ENCODE data around the gene MAG. TPM values are rescaled to one million over a fixed set of nuclear protein-coding genes. Genes with fewer than 3 reads are reported as not detected.

MAG gene
- total RNA-seq, 2 donors from 2014 or later: not detected

- Histone ChIP-seq H3K9me3 (no peaks in the 10 kb centered on the region), H3K4me1 (peaks cover 0 to 15% of the 10 kb centered on the region in 2 donors), H3K27ac (no peak overlapping the region), H3K27me3 (no peaks in the 10 kb centered on the region), H3K4me3 (no peak overlapping the region), H3K36me3 (no peaks in the 10 kb centered on the region)
- peak; percentile 48 for DNase-seq (ENCODE audit: low spot score)
- TF ChIP-seq, protein P1, sequence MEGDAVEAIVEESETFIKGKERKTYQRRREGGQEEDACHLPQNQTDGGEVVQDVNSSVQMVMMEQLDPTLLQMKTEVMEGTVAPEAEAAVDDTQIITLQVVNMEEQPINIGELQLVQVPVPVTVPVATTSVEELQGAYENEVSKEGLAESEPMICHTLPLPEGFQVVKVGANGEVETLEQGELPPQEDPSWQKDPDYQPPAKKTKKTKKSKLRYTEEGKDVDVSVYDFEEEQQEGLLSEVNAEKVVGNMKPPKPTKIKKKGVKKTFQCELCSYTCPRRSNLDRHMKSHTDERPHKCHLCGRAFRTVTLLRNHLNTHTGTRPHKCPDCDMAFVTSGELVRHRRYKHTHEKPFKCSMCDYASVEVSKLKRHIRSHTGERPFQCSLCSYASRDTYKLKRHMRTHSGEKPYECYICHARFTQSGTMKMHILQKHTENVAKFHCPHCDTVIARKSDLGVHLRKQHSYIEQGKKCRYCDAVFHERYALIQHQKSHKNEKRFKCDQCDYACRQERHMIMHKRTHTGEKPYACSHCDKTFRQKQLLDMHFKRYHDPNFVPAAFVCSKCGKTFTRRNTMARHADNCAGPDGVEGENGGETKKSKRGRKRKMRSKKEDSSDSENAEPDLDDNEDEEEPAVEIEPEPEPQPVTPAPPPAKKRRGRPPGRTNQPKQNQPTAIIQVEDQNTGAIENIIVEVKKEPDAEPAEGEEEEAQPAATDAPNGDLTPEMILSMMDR (IDR thresholded peaks at IDR 0.05): no peak
Observed at GRCh38 chr19:35257113-35257461, 34.9 kb upstream of the MAG start.

DNA sequence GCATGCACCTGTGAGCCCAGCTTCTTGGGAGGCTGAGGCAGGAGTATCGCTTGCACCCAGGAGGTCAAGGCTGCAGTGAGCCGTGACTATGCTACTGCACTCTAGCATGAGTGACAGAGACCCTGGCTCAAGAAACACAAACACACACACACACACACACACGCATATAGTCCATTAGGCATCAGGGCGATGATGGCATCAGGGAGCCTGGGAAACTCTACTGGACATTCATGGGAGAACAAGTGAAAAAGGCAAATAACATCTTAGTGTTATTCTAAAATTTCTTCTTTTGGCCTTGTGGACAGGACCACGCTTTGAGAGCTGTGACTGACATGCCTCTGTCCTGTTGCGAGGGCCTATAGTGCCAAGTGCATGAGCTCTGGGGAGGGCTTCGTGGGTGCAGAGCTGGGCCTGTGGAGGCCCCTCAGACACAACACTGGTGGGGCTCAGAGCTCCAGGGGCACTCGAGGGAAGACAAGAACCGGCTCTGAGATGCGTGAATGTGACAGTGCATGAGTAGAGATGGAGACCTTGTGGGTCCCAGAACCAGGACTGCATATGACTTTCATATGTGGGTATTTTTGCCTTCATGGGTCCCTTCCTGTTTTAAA, 31.2 kb upstream of the MAG start:
- TF ChIP-seq, protein P1 (IDR thresholded peaks at IDR 0.05): no peak
- Histone ChIP-seq H3K9me3 (no peaks in the 10 kb centered on the region), H3K36me3 (no peaks in the 10 kb centered on the region), H3K27me3 (no peaks in the 10 kb centered on the region), H3K27ac (no peak overlapping the region), H3K4me3 (no peak overlapping the region), H3K4me1 (peaks cover 0 to 25% of the 10 kb centered on the region in 2 donors)
- DNase-seq (ENCODE audit: low spot score): peak; percentile 42

DNA sequence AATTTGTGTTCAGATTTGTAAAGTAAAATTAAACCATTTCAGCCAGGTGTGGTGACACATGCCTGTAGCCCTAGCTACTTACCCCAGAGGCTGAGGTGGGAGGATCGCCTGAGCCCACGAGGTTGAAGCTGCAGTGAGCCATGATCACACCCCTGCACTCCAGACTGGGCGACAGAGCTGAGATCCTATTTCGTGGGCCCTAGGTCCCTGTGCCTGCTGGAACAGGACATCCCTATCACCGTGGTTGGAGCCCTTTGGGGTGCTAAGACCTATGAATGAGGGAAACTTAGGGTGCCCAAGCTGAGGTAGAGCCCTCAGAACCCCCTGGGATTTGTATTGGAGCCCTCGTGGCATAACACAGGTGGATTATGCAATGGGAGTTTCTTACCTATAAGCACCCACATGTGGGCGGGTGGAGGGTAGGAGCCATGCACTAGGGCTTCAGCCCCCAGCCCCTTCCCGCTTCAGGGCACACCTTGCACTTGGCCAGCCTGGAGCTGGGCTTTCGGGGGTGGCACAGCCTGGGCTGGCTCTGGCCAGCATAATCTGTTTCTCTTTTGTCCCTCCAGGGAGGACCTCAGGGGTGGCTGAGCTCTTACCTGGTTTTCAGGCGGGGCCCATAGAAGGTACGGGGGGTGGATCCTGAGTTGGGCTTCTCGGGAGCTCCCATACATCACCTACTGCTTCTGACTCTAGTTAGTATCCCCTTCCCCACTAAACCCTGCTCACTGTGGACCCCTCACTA, 30.4 kb upstream of the MAG start:
- Histone ChIP-seq H3K36me3 (no peaks in the 10 kb centered on the region), H3K4me1 (peaks cover 0 to 33% of the 10 kb centered on the region in 2 donors), H3K9me3 (no peaks in the 10 kb centered on the region), H3K27me3 (no peaks in the 10 kb centered on the region), H3K27ac (no peak overlapping the region), H3K4me3 (no peak overlapping the region)
- DNase-seq (ENCODE audit: low spot score): peak; percentile 50
- TF ChIP-seq, protein P1 (IDR thresholded peaks at IDR 0.05): no peak

GRCh38 chr19:35262101-35262761, 29.7 kb upstream of the MAG start:
- Histone ChIP-seq H3K36me3 (no peaks in the 10 kb centered on the region), H3K4me1 (peaks cover 0 to 40% of the 10 kb centered on the region in 2 donors), H3K27ac (no peak overlapping the region), H3K9me3 (no peaks in the 10 kb centered on the region), H3K27me3 (no peaks in the 10 kb centered on the region), H3K4me3 (no peak overlapping the region)
- DNase-seq (ENCODE audit: low spot score): peak; percentile 50
- TF ChIP-seq, protein P1 (IDR thresholded peaks at IDR 0.05): no peak

DNA sequence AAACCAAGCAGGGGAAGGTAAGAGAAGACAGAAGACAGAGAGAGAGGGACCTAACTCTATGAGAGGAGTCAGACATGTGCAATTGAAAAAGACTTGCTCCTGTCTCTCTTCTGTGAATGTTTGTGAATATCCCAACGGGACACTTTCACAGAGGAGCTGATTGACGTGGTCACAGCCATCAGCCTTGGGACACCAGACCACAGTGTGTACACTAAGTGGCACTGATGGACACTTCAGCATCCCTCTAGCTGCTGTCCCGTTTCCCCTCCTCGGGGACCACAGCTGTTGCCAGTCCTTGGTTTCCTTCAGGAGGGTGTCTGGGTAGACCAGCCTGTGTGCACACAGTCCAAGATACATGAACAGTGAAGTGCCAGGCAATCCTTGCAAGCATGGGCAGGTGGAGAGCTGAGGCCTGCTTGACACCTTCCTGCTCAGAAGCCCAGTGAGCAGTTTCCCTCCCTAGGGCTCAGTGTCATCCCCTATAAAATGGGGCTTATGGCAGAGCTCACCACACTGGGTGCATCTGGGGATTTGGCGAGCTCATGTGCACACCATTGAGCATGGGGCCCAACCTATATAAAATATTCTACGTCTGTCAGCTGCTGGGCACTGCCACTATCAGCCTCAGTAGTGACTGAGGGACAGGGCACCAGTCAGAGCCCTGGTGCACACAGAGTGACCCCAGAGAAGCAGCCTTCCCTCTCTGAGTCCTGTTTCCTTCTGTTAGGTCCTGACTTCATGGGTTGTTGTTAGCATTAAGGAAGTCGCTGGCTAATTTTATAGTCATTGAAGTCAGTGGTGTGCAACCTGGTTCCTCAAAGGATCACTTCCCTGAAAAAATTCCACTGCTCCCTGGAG, 27.5 kb upstream of the MAG start:
- DNase-seq (ENCODE audit: low spot score): no peak
- Histone ChIP-seq H3K27ac (peak overlapping the region in 1 of 2 donors; percentile 10), H3K36me3 (no peaks in the 10 kb centered on the region), H3K4me3 (no peak overlapping the region), H3K27me3 (no peaks in the 10 kb centered on the region), H3K9me3 (no peaks in the 10 kb centered on the region), H3K4me1 (peaks cover 0 to 42% of the 10 kb centered on the region in 2 donors)
- TF ChIP-seq, protein P1 (IDR thresholded peaks at IDR 0.05): no peak
